Pancreas (tissue), 10 donors: ENCODE results near the gene TOB2. TPM values are rescaled to one million over a fixed set of nuclear protein-coding genes. Genes with fewer than 3 reads are reported as not detected.

Experiments
- ATAC-seq, 4 donors: fragments of 200-7000 bp; cut with Tn5 transposase; one replicate each; pipeline versions ENCODE4 v1.8.0 to v1.9.1; 2020; ENCODE audit warnings: mild to moderate bottlenecking in 4 of 4, moderate library complexity in 4 of 4
- DNase-seq, 6 donors: peaks; one replicate each; pipeline ENCODE4 v3.0.0-alpha.2; 2020
- FAIRE-seq: peaks from 2 replicates; lab custom pipeline; 2012; peaks lifted over from hg19 to GRCh38; lab: Jason Lieb, UNC
- H3K27ac ChIP-seq, 4 donors: fragments of 200-600 bp; sonication (generic); 1 replicate in 3 of 4; 2 replicates in 1 of 4; pipeline versions ENCODE4 v1.5.0 to v1.8.0; 2020
- H3K27me3 ChIP-seq, 4 donors: fragments of 200-600 bp; one replicate each; pipeline ENCODE4 v1.8.0; 2021
- H3K36me3 ChIP-seq, 3 donors: fragments of 200-600 bp; sonication (generic) in 1 of 3; one replicate each; pipeline versions ENCODE4 v1.5.0 to v1.8.0; 2020 to 2021
- H3K4me1 ChIP-seq, 3 donors: fragments of 200-600 bp; one replicate each; pipeline ENCODE4 v1.8.0; 2021
- H3K4me3 ChIP-seq, 4 donors: fragments of 200-600 bp; sonication (generic) in 2 of 4; one replicate each; pipeline versions ENCODE4 v1.5.0 to v1.8.0; 2020 to 2021
- H3K9me3 ChIP-seq, 4 donors: fragments of 200-600 bp; one replicate each; pipeline ENCODE4 v1.8.0; 2021
- WGBS, 2 donors: extraction: QIAGEN DNeasy Blood & Tissue Kit; methylation state at CpG; one replicate each; pipeline ENCODE4 v1.1.7; 2013; 5-methylcytosine and 5-hydroxymethylcytosine counted together
- intact Hi-C, 3 donors: fragments of 100-400 bp; cut with DNase I; formaldehyde crosslinking; loops; one replicate each; pipeline versions ENCODE4 v1.11.1 to v1.14.2; 2022
- polyA plus RNA-seq, 2 donors: library from polyadenylated mRNA; stranded (reverse); fragments of 200-250 nt; gene quantifications; one replicate each; pipeline ENCODE4 v1.2.3, GENCODE V29; 2013
- total RNA-seq, 6 donors: library from RNA; stranded (reverse); fragmentation: NEBNext Ultra II Directional in 4 of 6; extraction: Animal tissue kit (Norgen Biotek cat#: 25700) in 4 of 6; gene quantifications; one replicate each; pipeline versions ENCODE4 v1.2.1 to v1.2.4, GENCODE V29; 2021 to 2023
- TF ChIP-seq, protein P1 (sequence below), 4 donors: fragments of 200-600 bp; sonication (generic) in 3 of 4; IDR thresholded peaks; one replicate each; pipeline versions ENCODE4 v1.5.0 to v1.8.0; 2021; ENCODE audit warnings: antibody characterized with exemption in 4 of 4
- donor health status: healthy with polysubstance abuse.
- donor health status: DM: no; HTN: no; CAD: no; lungs with moderate emphysema.
- donor health status: DM: no; HTN: no; CAD: no.
- donor health status: control.
- donor health status: control.
- donor health status: Bipolar disorder and iron deficiency.
- donor health status: DM: yes; HTN: yes; CAD: no.
- donor health status: DM: no; HTN: no; CAD: no.
- donor health status: DM: no; HTN: no; CAD: no.
- donor health status: DM: yes; HTN: yes; CAD: no.

TOB2 gene
- total and polyA plus RNA-seq, 8 donors: 11.0 to 30.5 (median 18.5) TPM

- FAIRE-seq (no peak), ATAC-seq (no peak), DNase-seq (peak in 1 of 6 donors; percentile 31)
- H3K27me3 ChIP-seq: no peaks in the 10 kb centered on the region
- intact Hi-C loops: loop anchor here in 1 of 3 donors (5.0 to 10.0 kb wide), 2 partner anchors 135 to 198 kb away; no protein-coding TSS in a partner anchor
- H3K9me3 ChIP-seq: no peaks in the 10 kb centered on the region
- H3K27ac ChIP-seq: no peak overlapping the region
- 84 to 87% methylated on average over 19 of the region's 19 CpGs for WGBS, 2 donors
- peaks cover 11 to 51% (median 38%) of the 10 kb centered on the region in 3 donors for H3K36me3 ChIP-seq
- H3K4me3 ChIP-seq: no peak overlapping the region
- TF ChIP-seq, protein P1, sequence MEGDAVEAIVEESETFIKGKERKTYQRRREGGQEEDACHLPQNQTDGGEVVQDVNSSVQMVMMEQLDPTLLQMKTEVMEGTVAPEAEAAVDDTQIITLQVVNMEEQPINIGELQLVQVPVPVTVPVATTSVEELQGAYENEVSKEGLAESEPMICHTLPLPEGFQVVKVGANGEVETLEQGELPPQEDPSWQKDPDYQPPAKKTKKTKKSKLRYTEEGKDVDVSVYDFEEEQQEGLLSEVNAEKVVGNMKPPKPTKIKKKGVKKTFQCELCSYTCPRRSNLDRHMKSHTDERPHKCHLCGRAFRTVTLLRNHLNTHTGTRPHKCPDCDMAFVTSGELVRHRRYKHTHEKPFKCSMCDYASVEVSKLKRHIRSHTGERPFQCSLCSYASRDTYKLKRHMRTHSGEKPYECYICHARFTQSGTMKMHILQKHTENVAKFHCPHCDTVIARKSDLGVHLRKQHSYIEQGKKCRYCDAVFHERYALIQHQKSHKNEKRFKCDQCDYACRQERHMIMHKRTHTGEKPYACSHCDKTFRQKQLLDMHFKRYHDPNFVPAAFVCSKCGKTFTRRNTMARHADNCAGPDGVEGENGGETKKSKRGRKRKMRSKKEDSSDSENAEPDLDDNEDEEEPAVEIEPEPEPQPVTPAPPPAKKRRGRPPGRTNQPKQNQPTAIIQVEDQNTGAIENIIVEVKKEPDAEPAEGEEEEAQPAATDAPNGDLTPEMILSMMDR (IDR thresholded peaks at IDR 0.05): no peak
- H3K4me1 ChIP-seq: peaks cover 0 to 7% (median 2%) of the 10 kb centered on the region in 3 donors
Observed at GRCh38 chr22:41397143-41397811, 49.3 kb downstream of the TOB2 start.

DNA sequence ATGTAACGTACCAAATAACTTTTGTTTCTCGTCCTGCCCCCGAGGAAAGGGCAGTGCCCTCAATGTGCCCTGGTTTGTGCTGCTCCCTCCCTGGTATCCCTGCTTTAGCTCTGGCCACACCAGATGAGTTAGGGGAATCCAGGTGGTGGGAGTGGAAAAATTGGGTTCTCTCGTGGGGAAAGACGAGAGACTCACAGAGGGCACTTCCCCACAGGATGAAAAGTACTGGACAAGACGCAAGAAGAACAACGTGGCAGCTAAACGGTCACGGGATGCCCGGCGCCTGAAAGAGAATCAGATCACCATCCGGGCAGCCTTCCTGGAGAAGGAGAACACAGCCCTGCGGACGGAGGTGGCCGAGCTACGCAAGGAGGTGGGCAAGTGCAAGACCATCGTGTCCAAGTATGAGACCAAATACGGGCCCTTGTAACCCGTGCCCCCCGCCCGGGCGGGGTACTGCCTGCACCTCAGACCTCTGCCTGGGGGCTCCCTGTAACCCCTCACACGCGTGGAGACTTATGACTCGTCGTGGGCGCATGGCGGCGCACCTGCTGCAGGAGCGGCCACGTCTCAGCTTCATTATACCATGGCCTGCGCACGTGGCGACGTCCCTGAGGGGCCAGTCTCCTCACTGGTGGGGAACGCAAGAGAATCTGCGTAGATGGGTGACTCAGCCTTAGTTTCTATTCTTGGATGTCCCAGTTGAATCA is 50.9 kb downstream of the TOB2 start:
- Histone ChIP-seq H3K36me3 (peaks cover 11 to 63% (median 38%) of the 10 kb centered on the region in 3 donors), H3K4me1 (no peaks in the 10 kb centered on the region), H3K27me3 (no peaks in the 10 kb centered on the region), H3K4me3 (no peak overlapping the region), H3K27ac (no peak overlapping the region), H3K9me3 (no peaks in the 10 kb centered on the region)
- WGBS, 2 donors: 92 to 93% methylated on average over 37 of the region's 37 CpGs
- TF ChIP-seq, protein P1 (IDR thresholded peaks at IDR 0.05): no peak
- intact Hi-C loops: loop anchor here in 1 of 3 donors (5.0 to 10.0 kb wide), 2 partner anchors 137 to 199 kb away; no protein-coding TSS in a partner anchor
- no peak for FAIRE-seq
- ATAC-seq: no peak
- no peak for DNase-seq

DNA sequence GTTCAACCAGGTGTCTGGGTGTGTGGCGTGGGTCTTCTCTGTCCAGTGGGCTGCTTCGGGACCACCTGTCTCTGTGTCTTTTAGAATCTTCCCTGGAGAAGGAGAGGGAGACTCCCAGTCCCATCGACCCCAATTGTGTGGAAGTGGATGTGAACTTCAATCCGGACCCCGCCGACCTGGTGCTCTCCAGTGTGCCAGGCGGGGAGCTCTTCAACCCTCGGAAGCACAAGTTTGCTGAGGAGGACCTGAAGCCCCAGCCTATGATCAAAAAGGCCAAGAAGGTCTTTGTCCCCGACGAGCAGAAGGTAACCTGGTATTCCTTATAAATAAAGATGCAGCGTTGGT is 52.6 kb downstream of the TOB2 start:
- intact Hi-C loops: loop anchor here in 1 of 3 donors (10.0 kb wide), 1 partner anchor 201 kb away; no protein-coding TSS in a partner anchor
- H3K4me1 ChIP-seq: no peaks in the 10 kb centered on the region
- no peaks in the 10 kb centered on the region for H3K9me3 ChIP-seq
- ATAC-seq: no peak
- peaks cover 11 to 77% (median 44%) of the 10 kb centered on the region in 3 donors for H3K36me3 ChIP-seq
- FAIRE-seq: no peak
- no peak for DNase-seq
- no peaks in the 10 kb centered on the region for H3K27me3 ChIP-seq
- H3K27ac ChIP-seq: no peak overlapping the region
- WGBS, 2 donors: 92 to 94% methylated on average over 11 of the region's 11 CpGs
- no peak overlapping the region for H3K4me3 ChIP-seq
- TF ChIP-seq, protein P1 (IDR thresholded peaks at IDR 0.05): no peak

GRCh38 chr22:41387341-41387740 is 59.3 kb downstream of the TOB2 start:
- H3K4me3 ChIP-seq: no peak overlapping the region
- DNase-seq: no peak
- no peak for ATAC-seq
- intact Hi-C loops: no loop called here
- no peaks in the 10 kb centered on the region for H3K27me3 ChIP-seq
- peaks cover 0 to 9% (median 6%) of the 10 kb centered on the region in 3 donors for H3K4me1 ChIP-seq
- TF ChIP-seq, protein P1 (IDR thresholded peaks at IDR 0.05): no peak
- WGBS, 2 donors: 93 to 94% methylated on average over 7 of the region's 7 CpGs
- FAIRE-seq: no peak
- no peaks in the 10 kb centered on the region for H3K9me3 ChIP-seq
- H3K27ac ChIP-seq: no peak overlapping the region
- peaks cover 0 to 46% (median 19%) of the 10 kb centered on the region in 3 donors for H3K36me3 ChIP-seq
